Lower lobe of right lung (tissue), 2 donors: ENCODE data around the gene MPP7. TPM values are rescaled to one million over a fixed set of nuclear protein-coding genes. Genes with fewer than 3 reads are reported as not detected.
A peak's percentile ranks its signal among the peaks of the same experiment; 100 is the strongest.

ENCODE experiments used
- ATAC-seq, 2 donors: fragments of 200-7000 bp; cut with Tn5 transposase; one replicate each; pipeline ENCODE4 v1.9.1; 2020 to 2022; ENCODE audit warnings: mild to moderate bottlenecking in 2 of 2, moderate library complexity in 2 of 2
- DNase-seq: peaks from one replicate; pipeline ENCODE4 v3.0.0-alpha.2; 2020
- H3K27ac ChIP-seq: fragments of 200-600 bp; one replicate; pipeline ENCODE4 v1.8.0; 2022
- H3K27me3 ChIP-seq: fragments of 200-600 bp; one replicate; pipeline ENCODE4 v1.8.0; 2022; ENCODE audit warnings: low read depth
- H3K36me3 ChIP-seq: fragments of 200-600 bp; one replicate; pipeline ENCODE4 v1.8.0; 2022; ENCODE audit warnings: mild to moderate bottlenecking
- H3K4me1 ChIP-seq: fragments of 200-600 bp; one replicate; pipeline ENCODE4 v1.8.0; 2022
- H3K4me3 ChIP-seq: fragments of 200-600 bp; one replicate; pipeline ENCODE4 v1.8.0; 2022; ENCODE audit warnings: mild to moderate bottlenecking
- H3K9me3 ChIP-seq: fragments of 200-600 bp; one replicate; pipeline ENCODE4 v1.8.0; 2022
- CTCF ChIP-seq: fragments of 200-600 bp; IDR thresholded peaks from one replicate; pipeline ENCODE4 v1.8.0; 2022; ENCODE audit warnings: antibody characterized with exemption, mild to moderate bottlenecking
- intact Hi-C: fragments of 100-400 bp; cut with DNase I; formaldehyde crosslinking; loops from one replicate; pipeline ENCODE4 v1.11.0; 2022
- total RNA-seq: library from RNA; stranded (reverse); fragmentation: NEBNext Ultra II Directional; extraction: Animal tissue kit (Norgen Biotek cat#: 25700); gene quantifications from one replicate; pipeline ENCODE4 v1.2.1, GENCODE V29; 2021
- donor health status: DM: no; HTN: yes; CAD: no; lungs with severe emphysema.

The MPP7 gene
- total RNA-seq, 1 donor from 2014 or later: 33.9 TPM

DNA sequence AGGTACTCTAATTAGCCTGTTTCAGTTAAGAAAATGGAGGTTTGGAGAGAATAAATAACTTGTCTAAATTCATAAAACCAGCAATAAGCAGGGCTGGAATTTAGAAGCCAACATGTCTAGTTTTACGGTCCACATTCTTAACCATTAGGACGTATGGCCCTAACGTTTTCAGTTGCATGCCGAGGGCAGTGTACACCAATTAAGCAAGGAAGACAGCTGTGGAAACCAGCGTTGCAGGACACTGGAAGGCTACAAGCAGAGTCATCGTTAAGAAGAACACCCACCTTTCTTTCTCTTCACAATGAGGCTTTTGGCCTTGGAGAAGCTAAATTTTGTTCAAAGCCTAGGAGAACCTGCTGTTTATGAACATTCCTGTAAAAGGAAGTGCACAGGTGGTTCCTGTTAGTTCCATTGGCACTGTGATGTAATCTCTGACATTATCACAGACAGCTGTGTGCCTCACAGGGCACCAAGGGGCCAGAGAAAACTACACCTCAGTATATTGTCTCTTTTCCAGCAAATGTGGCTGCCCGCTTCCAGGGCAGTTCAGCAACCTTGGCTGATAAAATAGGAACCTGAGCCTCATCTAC lies 21.0 kb downstream of the MPP7 start:
- Histone ChIP-seq H3K9me3 (no peaks in the 10 kb centered on the region), H3K4me1 (peaks cover 7% of the 10 kb centered on the region), H3K27ac (no peak overlapping the region), H3K4me3 (no peak overlapping the region), H3K27me3 (no peaks in the 10 kb centered on the region), H3K36me3 (no peaks in the 10 kb centered on the region)
- ATAC-seq: peak in 1 of 2 donors; percentile 47
- no peak for TF ChIP-seq CTCF
- intact Hi-C loops: no loop called here
- DNase-seq: no peak

- Histone ChIP-seq H3K4me1 (peaks cover 7% of the 10 kb centered on the region), H3K4me3 (no peak overlapping the region), H3K27ac (no peak overlapping the region), H3K9me3 (no peaks in the 10 kb centered on the region), H3K27me3 (no peaks in the 10 kb centered on the region), H3K36me3 (no peaks in the 10 kb centered on the region)
- ATAC-seq (no peak), DNase-seq (no peak)
- no peak for TF ChIP-seq CTCF
- intact Hi-C loops: no loop called here
Observed at GRCh38 chr10:28280652-28281051, 22.2 kb downstream of the MPP7 start.

DNA sequence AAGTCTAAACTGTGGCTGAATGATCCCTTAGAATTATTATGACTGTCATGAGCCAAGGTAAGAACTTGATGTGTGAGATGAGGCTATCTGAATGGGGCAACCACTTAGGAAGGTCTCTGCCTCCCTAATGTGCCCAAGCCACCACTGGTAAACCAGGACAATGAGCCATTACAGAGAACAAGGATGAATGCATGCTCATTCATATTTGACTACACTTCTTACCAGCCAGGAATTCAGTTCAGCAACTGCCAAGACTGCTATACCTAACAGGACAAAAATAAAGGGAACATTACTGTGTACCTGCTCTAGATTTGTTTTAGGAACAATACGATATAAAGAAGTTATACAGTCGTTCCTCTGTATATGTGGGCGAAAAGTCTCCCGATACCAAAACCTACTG lies 23.0 kb downstream of the MPP7 start:
- no peak for TF ChIP-seq CTCF
- no peaks in the 10 kb centered on the region for H3K9me3 ChIP-seq
- H3K4me1 ChIP-seq: peaks cover 4% of the 10 kb centered on the region
- H3K36me3 ChIP-seq: no peaks in the 10 kb centered on the region
- ATAC-seq (no peak), DNase-seq (no peak)
- no peaks in the 10 kb centered on the region for H3K27me3 ChIP-seq
- no peak overlapping the region for H3K4me3 ChIP-seq
- no peak overlapping the region for H3K27ac ChIP-seq
- intact Hi-C loops: no loop called here

- H3K27ac ChIP-seq: no peak overlapping the region
- no peak overlapping the region for H3K4me3 ChIP-seq
Observed at GRCh38 chr10:28278842-28279241, 24.0 kb downstream of the MPP7 start.

DNA sequence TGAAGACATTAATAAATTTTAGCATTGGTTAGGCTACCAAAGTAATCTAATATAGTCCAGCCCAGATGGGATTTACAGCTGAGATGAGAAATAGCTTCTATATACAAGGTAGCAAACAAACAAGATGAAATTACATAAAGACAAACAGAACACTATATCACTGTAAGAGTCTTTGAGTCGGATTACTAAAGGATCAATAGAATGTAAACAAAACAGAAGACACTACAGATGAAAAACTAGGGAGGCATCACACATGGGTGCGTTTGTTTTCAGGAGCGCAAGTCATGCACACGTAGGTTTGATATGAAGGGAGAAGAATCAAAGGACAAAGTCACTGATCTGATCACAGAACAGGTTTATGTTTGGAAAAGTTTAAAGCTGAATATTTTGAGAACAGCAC lies 26.5 kb downstream of the MPP7 start:
- no peak overlapping the region for H3K27ac ChIP-seq
- H3K9me3 ChIP-seq: no peaks in the 10 kb centered on the region
- DNase-seq (no peak), ATAC-seq (no peak)
- H3K4me1 ChIP-seq: no peaks in the 10 kb centered on the region
- intact Hi-C loops: no loop called here
- H3K27me3 ChIP-seq: no peaks in the 10 kb centered on the region
- TF ChIP-seq CTCF: no peak
- no peak overlapping the region for H3K4me3 ChIP-seq
- no peaks in the 10 kb centered on the region for H3K36me3 ChIP-seq

More at GRCh38 chr10:28278842-28279241, 24.0 kb downstream of the MPP7 start:
- intact Hi-C loops: no loop called here
- no peak for DNase-seq
- ATAC-seq: no peak
- TF ChIP-seq CTCF: no peak
- Histone ChIP-seq H3K9me3 (no peaks in the 10 kb centered on the region), H3K27me3 (no peaks in the 10 kb centered on the region), H3K36me3 (no peaks in the 10 kb centered on the region), H3K4me1 (no peaks in the 10 kb centered on the region)
